Activated naive CD4-positive, alpha-beta T cell (primary cell): ENCODE data around the gene ACBD6.
"Not testable (repeated sequence)": the region's sequence is repeated elsewhere in the genome, so short reads cannot be mapped to it uniquely, and the experiment has no call there.

ENCODE experiments used
- DNase-seq, 4 experiments: peaks; one replicate each; lab custom pipeline; 2025; lab: John Stamatoyannopoulos, UW

The ACBD6 gene

GRCh38 chr1:180415985-180416633 is 86.3 kb downstream of the ACBD6 start:
- no peak for DNase-seq

GRCh38 chr1:180415236-180415848 is 87.0 kb downstream of the ACBD6 start:
- no peak for DNase-seq

- DNase-seq: no peak
These were observed 89.8 kb downstream of the ACBD6 start for GRCh38 chr1:180412583-180412982.

GRCh38 chr1:180408128-180408527 is 94.2 kb downstream of the ACBD6 start:
- DNase-seq: not testable (repeated sequence)

GRCh38 chr1:180407051-180407450 is 95.3 kb downstream of the ACBD6 start:
- no peak for DNase-seq

GRCh38 chr1:180402551-180402950 is 99.8 kb downstream of the ACBD6 start:
- DNase-seq: no peak

GRCh38 chr1:180402001-180402400 is 100.4 kb downstream of the ACBD6 start:
- DNase-seq: no peak

- DNase-seq: no peak
These were observed 105.2 kb downstream of the ACBD6 start for GRCh38 chr1:180397175-180397574.

GRCh38 chr1:180392427-180393145 is 109.8 kb downstream of the ACBD6 start:
- no peak for DNase-seq

GRCh38 chr1:180392020-180392419 is 110.4 kb downstream of the ACBD6 start:
- DNase-seq: no peak

GRCh38 chr1:180387413-180387812 is 115.0 kb downstream of the ACBD6 start:
- DNase-seq: no peak

- DNase-seq: no peak
These were observed 115.5 kb downstream of the ACBD6 start for GRCh38 chr1:180386745-180387367.

GRCh38 chr1:180385144-180385543 is 117.2 kb downstream of the ACBD6 start:
- no peak for DNase-seq

GRCh38 chr1:180384286-180385005 is 117.9 kb downstream of the ACBD6 start:
- no peak for DNase-seq

- DNase-seq: no peak
These were observed 119.9 kb downstream of the ACBD6 start for GRCh38 chr1:180382326-180383115.

GRCh38 chr1:180381184-180381580 is 121.2 kb downstream of the ACBD6 start:
- DNase-seq: no peak

- no peak for DNase-seq
These were observed 121.9 kb downstream of the ACBD6 start for GRCh38 chr1:180380259-180381183.

GRCh38 chr1:180376800-180377199 is 125.6 kb downstream of the ACBD6 start:
- no peak for DNase-seq

GRCh38 chr1:180376253-180376652 is 126.1 kb downstream of the ACBD6 start:
- DNase-seq: no peak

GRCh38 chr1:180372728-180373127 is 129.6 kb downstream of the ACBD6 start:
- DNase-seq: no peak
